Measurements from ENCODE around the gene MED13L.

DNA sequence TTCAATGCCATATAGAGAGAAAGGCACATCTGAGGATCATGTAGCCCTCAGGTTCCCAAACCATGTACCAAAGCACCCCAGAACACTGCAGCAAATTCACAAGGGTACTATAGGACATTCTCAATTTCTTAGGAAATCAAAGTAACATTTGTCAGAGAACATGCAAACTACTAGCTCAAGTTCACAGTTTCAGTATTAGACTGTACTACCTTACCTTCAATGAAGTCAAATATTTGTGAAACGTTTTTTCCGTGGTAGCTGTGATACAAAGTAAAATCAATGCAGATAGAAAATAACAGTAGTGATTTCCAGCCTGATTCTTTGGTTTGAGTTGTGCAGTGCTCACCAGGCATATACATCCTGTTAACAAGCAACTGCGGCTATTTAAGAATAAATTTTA lies 197.1 kb downstream of the MED13L start:
- TF ChIP-seq ZC3H10 (CRISPR knock-in tag; IDR thresholded peaks at IDR 0.05): no peak
- TF ChIP-seq CSDC2 (CRISPR knock-in tag; IDR thresholded peaks at IDR 0.05): no peak
- no peak for TF ChIP-seq ZNF565 (CRISPR knock-in tag; conservative IDR thresholded peaks at IDR 0.05; ENCODE audit: low read depth)
- TF ChIP-seq ZFP3 (CRISPR knock-in tag; IDR thresholded peaks at IDR 0.05): no peak
- no peak for TF ChIP-seq ARNTL (CRISPR knock-in tag; IDR thresholded peaks at IDR 0.05; ENCODE audit: borderline replicate concordance, low read depth)
